ENCODE measurements around the gene PLA2G3.
"Not testable (repeated sequence)": the region's sequence is repeated elsewhere in the genome, so short reads cannot be mapped to it uniquely, and the experiment has no call there.

Gene PLA2G3

GRCh38 chr22:31177420-31178162 lies 37.3 kb upstream of the PLA2G3 start:
- Histone ChIP-seq H3K9me3 (ENCODE audit: control extremely low read depth in 1 of 5, control insufficient read depth in 4 of 5, insufficient read depth in 2 of 5, low read depth in 1 of 5, low read length in 4 of 5) (no peaks in the 10 kb centered on the region), H3K4me1 (ENCODE audit: control extremely low read depth in 1 of 4, control insufficient read depth in 4 of 4, insufficient read depth in 4 of 4, low read length in 3 of 4) (no peaks in the 10 kb centered on the region), H3K27me3 (replicated peaks in 2 of 5; ENCODE audit: control insufficient read depth in 4 of 5, insufficient read depth in 5 of 5, low read length in 4 of 5) (no peaks in the 10 kb centered on the region), H3K36me3 (ENCODE audit: control insufficient read depth in 4 of 4, insufficient read depth in 4 of 4, low read length in 3 of 4) (peaks cover 4 to 22% (median 13%) of the 10 kb centered on the region in 4 experiments), H3K27ac (ENCODE audit: insufficient read depth in 1 of 2, low read depth in 1 of 2, low read length in 2 of 2, poor library complexity in 1 of 2, severe bottlenecking in 2 of 2) (no peak overlapping the region), H3K4me3 (ENCODE audit: control insufficient read depth in 1 of 7, extremely low read depth in 1 of 7, insufficient read depth in 4 of 7, low read depth in 2 of 7, low read length in 6 of 7) (no peak overlapping the region)
- CTCF ChIA-PET: no interaction called here
- DNase-seq: no peak
- POLR2A ChIA-PET: no interaction called here
- WGBS (ENCODE audit: insufficient coverage): 98% methylated on average over 6 of the region's 6 CpGs

- ChIA-PET CTCF (interaction anchor here (0.6 kb wide), 1 partner anchor 126 kb away, joined by 3 read pairs; no protein-coding TSS in a partner anchor), POLR2A (no interaction called here)
- Histone ChIP-seq H3K27me3 (replicated peaks in 2 of 5; ENCODE audit: control insufficient read depth in 4 of 5, insufficient read depth in 5 of 5, low read length in 4 of 5) (no peaks in the 10 kb centered on the region), H3K36me3 (ENCODE audit: control insufficient read depth in 4 of 4, insufficient read depth in 4 of 4, low read length in 3 of 4) (peaks cover 5 to 19% (median 12%) of the 10 kb centered on the region in 4 experiments), H3K9me3 (ENCODE audit: control extremely low read depth in 1 of 5, control insufficient read depth in 4 of 5, insufficient read depth in 2 of 5, low read depth in 1 of 5, low read length in 4 of 5) (no peaks in the 10 kb centered on the region), H3K4me3 (ENCODE audit: control insufficient read depth in 1 of 7, extremely low read depth in 1 of 7, insufficient read depth in 4 of 7, low read depth in 2 of 7, low read length in 6 of 7) (no peak overlapping the region), H3K4me1 (ENCODE audit: control extremely low read depth in 1 of 4, control insufficient read depth in 4 of 4, insufficient read depth in 4 of 4, low read length in 3 of 4) (no peaks in the 10 kb centered on the region), H3K27ac (ENCODE audit: insufficient read depth in 1 of 2, low read depth in 1 of 2, low read length in 2 of 2, poor library complexity in 1 of 2, severe bottlenecking in 2 of 2) (no peak overlapping the region)
- WGBS (ENCODE audit: insufficient coverage): 86% methylated on average over 1 of the region's 1 CpG
- no peak for DNase-seq
These were observed 36.6 kb upstream of the PLA2G3 start for GRCh38 chr22:31176923-31177322.

GRCh38 chr22:31173386-31174145 lies 33.3 kb upstream of the PLA2G3 start:
- Histone ChIP-seq H3K36me3 (ENCODE audit: control insufficient read depth in 4 of 4, insufficient read depth in 4 of 4, low read length in 3 of 4) (peaks cover 5 to 14% (median 9%) of the 10 kb centered on the region in 4 experiments), H3K27ac (ENCODE audit: insufficient read depth in 1 of 2, low read depth in 1 of 2, low read length in 2 of 2, poor library complexity in 1 of 2, severe bottlenecking in 2 of 2) (no peak overlapping the region), H3K4me1 (ENCODE audit: control extremely low read depth in 1 of 4, control insufficient read depth in 4 of 4, insufficient read depth in 4 of 4, low read length in 3 of 4) (no peaks in the 10 kb centered on the region), H3K9me3 (ENCODE audit: control extremely low read depth in 1 of 5, control insufficient read depth in 4 of 5, insufficient read depth in 2 of 5, low read depth in 1 of 5, low read length in 4 of 5) (no peaks in the 10 kb centered on the region), H3K27me3 (replicated peaks in 2 of 5; ENCODE audit: control insufficient read depth in 4 of 5, insufficient read depth in 5 of 5, low read length in 4 of 5) (no peaks in the 10 kb centered on the region), H3K4me3 (ENCODE audit: control insufficient read depth in 1 of 7, extremely low read depth in 1 of 7, insufficient read depth in 4 of 7, low read depth in 2 of 7, low read length in 6 of 7) (no peak overlapping the region)
- ChIA-PET CTCF (no interaction called here), POLR2A (interaction anchor here (0.6 to 0.7 kb wide), 2 partner anchors 239 to 722 kb away, joined by 3 read pairs; no protein-coding TSS in a partner anchor)
- 100% methylated on average over 5 of the region's 5 CpGs for WGBS (ENCODE audit: insufficient coverage)
- no peak for DNase-seq

- H3K4me1 ChIP-seq (ENCODE audit: control extremely low read depth in 1 of 4, control insufficient read depth in 4 of 4, insufficient read depth in 4 of 4, low read length in 3 of 4); H3K9me3 ChIP-seq (ENCODE audit: control extremely low read depth in 1 of 5, control insufficient read depth in 4 of 5, insufficient read depth in 2 of 5, low read depth in 1 of 5, low read length in 4 of 5); H3K4me3 ChIP-seq (ENCODE audit: control insufficient read depth in 1 of 7, extremely low read depth in 1 of 7, insufficient read depth in 4 of 7, low read depth in 2 of 7, low read length in 6 of 7); CTCF ChIA-PET; POLR2A ChIA-PET; H3K36me3 ChIP-seq (ENCODE audit: control insufficient read depth in 4 of 4, insufficient read depth in 4 of 4, low read length in 3 of 4); H3K27ac ChIP-seq (ENCODE audit: insufficient read depth in 1 of 2, low read depth in 1 of 2, low read length in 2 of 2, poor library complexity in 1 of 2, severe bottlenecking in 2 of 2); DNase-seq; H3K27me3 ChIP-seq (replicated peaks in 2 of 5; ENCODE audit: control insufficient read depth in 4 of 5, insufficient read depth in 5 of 5, low read length in 4 of 5): not testable (repeated sequence)
- no CpG with 5 or more reads among the region's 9 CpGs for WGBS (ENCODE audit: insufficient coverage)
These were observed 31.4 kb upstream of the PLA2G3 start for GRCh38 chr22:31171734-31172133.

GRCh38 chr22:31170971-31171370 lies 30.7 kb upstream of the PLA2G3 start:
- WGBS (ENCODE audit: insufficient coverage): no CpG with 5 or more reads among the region's 4 CpGs
- Histone ChIP-seq H3K27ac (ENCODE audit: insufficient read depth in 1 of 2, low read depth in 1 of 2, low read length in 2 of 2, poor library complexity in 1 of 2, severe bottlenecking in 2 of 2) (no peak overlapping the region), H3K36me3 (ENCODE audit: control insufficient read depth in 4 of 4, insufficient read depth in 4 of 4, low read length in 3 of 4) (peaks cover 3 to 7% (median 4%) of the 10 kb centered on the region in 4 experiments), H3K4me1 (ENCODE audit: control extremely low read depth in 1 of 4, control insufficient read depth in 4 of 4, insufficient read depth in 4 of 4, low read length in 3 of 4) (no peaks in the 10 kb centered on the region), H3K9me3 (ENCODE audit: control extremely low read depth in 1 of 5, control insufficient read depth in 4 of 5, insufficient read depth in 2 of 5, low read depth in 1 of 5, low read length in 4 of 5) (no peaks in the 10 kb centered on the region), H3K4me3 (ENCODE audit: control insufficient read depth in 1 of 7, extremely low read depth in 1 of 7, insufficient read depth in 4 of 7, low read depth in 2 of 7, low read length in 6 of 7) (no peak overlapping the region), H3K27me3 (replicated peaks in 2 of 5; ENCODE audit: control insufficient read depth in 4 of 5, insufficient read depth in 5 of 5, low read length in 4 of 5) (no peaks in the 10 kb centered on the region)
- DNase-seq: no peak
- ChIA-PET POLR2A (no interaction called here), CTCF (interaction anchor here (0.9 to 2.1 kb wide), 2 partner anchors 9 to 60 kb away, joined by 4 to 6 read pairs; no protein-coding TSS in a partner anchor)

- Histone ChIP-seq H3K4me1 (ENCODE audit: control extremely low read depth in 1 of 4, control insufficient read depth in 4 of 4, insufficient read depth in 4 of 4, low read length in 3 of 4) (peaks cover 14 to 32% (median 19%) of the 10 kb centered on the region in 4 experiments), H3K4me3 (ENCODE audit: control insufficient read depth in 1 of 7, extremely low read depth in 1 of 7, insufficient read depth in 4 of 7, low read depth in 2 of 7, low read length in 6 of 7) (peak overlapping the region in 3 of 7 experiments; percentile 8 to 53 (median 39)), H3K27me3 (replicated peaks in 2 of 5; ENCODE audit: control insufficient read depth in 4 of 5, insufficient read depth in 5 of 5, low read length in 4 of 5) (no peaks in the 10 kb centered on the region), H3K27ac (ENCODE audit: insufficient read depth in 1 of 2, low read depth in 1 of 2, low read length in 2 of 2, poor library complexity in 1 of 2, severe bottlenecking in 2 of 2) (no peak overlapping the region), H3K36me3 (ENCODE audit: control insufficient read depth in 4 of 4, insufficient read depth in 4 of 4, low read length in 3 of 4) (peaks cover 3 to 10% (median 7%) of the 10 kb centered on the region in 4 experiments), H3K9me3 (ENCODE audit: control extremely low read depth in 1 of 5, control insufficient read depth in 4 of 5, insufficient read depth in 2 of 5, low read depth in 1 of 5, low read length in 4 of 5) (no peaks in the 10 kb centered on the region)
- 17% methylated on average over 2 of the region's 5 CpGs for WGBS (ENCODE audit: insufficient coverage)
- CTCF ChIA-PET: interaction anchor here (0.6 to 1.4 kb wide), 5 partner anchors 11 to 600 kb away, joined by 3 to 8 read pairs (median 4); no protein-coding TSS in a partner anchor
- POLR2A ChIA-PET: interaction anchor here (0.6 kb wide), 1 partner anchor 62 kb away, joined by 3 read pairs; no protein-coding TSS in a partner anchor
- DNase-seq: peak; percentile 27 to 57 (median 44)
These were observed 21.9 kb upstream of the PLA2G3 start for GRCh38 chr22:31162015-31162765.
